Putamen (tissue), 1 donor: Measurements from ENCODE around the gene PEPD.

Experiments
- DNase-seq: peaks from one replicate; pipeline ENCODE4 v3.0.0-alpha.2; 2016; ENCODE audit warnings: low spot score

The PEPD gene

DNA sequence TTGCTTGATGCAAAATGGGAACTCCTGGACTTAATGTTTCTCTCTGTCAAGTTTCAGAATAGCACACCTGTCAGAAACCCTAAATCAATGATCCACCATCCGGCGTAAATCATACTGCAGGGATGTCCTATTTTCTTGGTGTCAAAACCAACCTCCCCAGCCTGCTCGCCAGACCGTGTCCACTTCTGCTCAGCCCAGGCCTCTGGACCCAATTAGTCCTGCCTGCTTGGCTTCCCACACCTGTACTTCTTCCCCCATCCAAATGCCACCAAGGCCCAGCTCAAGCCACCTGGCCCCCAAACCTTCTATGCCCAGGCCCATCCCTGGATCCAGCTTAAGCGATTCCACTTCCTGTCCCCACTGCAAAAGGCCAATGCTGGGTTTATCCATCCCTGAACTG, 25.1 kb upstream of the PEPD start:
- DNase-seq = no peak

DNA sequence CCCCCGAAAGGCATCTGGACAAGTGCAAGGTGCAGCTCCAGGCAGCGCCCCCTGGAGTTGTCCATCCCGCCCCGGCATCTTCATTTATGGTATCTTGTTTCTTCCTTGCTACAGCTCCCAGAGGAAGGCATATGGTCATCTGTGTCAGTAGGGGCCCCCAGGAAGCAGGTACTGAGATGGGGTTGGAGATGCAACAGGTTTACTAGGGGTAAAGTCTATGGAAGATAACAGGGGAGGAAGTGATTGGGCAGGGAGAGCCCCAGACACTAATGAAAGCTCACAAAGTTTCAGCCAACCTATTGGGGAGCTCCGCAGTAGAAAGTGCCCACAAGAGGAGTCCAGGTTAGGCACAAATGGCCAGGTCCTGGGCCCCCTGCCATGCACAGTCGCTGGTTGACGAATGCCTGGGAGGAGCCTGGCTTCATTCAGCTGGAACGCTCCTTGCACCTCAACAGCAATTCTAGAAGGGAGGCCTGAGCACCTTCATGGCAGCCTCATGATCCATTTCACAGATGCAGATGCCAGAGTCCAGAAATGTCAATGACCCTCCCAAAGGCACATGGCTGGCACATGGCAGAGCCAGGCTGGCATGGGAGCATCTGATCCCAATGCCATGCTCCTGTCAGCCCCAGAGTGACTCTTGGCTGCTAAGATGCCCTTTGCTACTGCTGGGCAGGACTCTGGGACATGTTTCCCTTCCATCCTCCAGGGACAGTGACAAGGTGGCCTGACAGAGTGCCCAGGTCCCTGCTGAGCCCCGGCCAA, 23.8 kb upstream of the PEPD start:
- DNase-seq = no peak

- DNase-seq = no peak
Observed at GRCh38 chr19:33535226-33535625, 13.6 kb upstream of the PEPD start.

- DNase-seq = no peak
Observed at GRCh38 chr19:33532859-33533460, 11.4 kb upstream of the PEPD start.

GRCh38 chr19:33530842-33531241, 9.3 kb upstream of the PEPD start:
- DNase-seq = no peak

DNA sequence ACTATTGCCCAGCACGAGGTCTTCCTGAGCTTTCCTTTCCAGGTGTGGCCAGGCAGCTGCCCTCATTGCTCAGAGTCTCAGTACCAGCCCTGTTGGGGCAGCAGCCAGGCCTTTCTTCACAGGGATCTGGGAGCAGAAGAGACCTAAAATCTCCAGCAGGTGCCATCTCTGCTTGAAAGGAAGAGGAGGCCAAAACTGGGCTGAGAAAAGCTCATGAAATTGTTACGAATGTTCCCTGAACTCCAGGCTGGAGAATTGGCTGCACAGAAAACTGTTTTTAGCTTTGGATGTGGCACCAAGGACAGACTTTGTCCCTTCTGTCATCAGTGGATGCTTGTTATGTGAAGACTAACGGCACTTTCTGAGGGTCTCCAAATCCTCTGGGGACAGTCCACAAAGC, 8.7 kb upstream of the PEPD start:
- no peak for DNase-seq

- no peak for DNase-seq
Observed at GRCh38 chr19:33529094-33529676, 7.6 kb upstream of the PEPD start.

DNA sequence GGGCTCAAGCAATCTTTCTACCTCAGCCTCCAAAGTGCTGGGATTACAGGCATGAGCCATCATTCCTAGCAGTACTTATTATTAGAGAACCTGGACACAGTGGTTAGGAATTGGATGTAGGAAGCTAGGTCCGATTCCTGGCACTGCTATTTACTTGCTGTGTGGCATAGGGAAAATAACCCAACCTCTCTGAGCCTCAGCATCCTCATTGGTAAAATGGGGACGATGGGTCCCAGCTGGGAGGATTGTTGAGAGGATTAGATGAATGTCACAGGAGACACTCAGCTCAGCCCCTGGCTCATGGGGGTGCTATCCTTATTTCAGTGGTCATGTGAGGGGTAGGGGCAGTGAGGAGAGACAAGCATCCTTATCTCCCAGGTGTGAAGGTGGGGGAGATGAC, 6.8 kb upstream of the PEPD start:
- DNase-seq = no peak

- no peak for DNase-seq
Observed at GRCh38 chr19:33527125-33527524, 5.5 kb upstream of the PEPD start.

GRCh38 chr19:33524024-33524664, 2.6 kb upstream of the PEPD start:
- DNase-seq = no peak

DNA sequence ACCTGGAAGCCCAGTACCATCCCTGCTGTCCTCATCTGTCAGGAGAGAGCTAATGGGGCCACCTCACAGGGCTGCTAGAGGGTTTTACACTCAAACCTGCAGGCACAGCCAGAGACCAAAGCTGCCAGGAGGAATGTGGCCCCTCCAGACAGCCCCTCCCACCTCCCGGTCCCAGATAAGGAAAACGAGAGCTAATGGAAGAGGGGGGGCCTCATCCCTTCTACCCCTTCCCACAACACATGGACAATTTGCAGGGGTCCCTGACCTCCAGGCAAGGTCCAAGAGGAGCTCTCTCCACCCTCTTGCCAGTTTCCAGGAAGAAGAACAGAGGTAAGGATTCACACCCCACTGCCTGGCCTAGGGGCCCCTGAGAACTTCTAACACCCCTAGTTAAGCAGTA, 1.6 kb upstream of the PEPD start:
- DNase-seq = no peak

DNA sequence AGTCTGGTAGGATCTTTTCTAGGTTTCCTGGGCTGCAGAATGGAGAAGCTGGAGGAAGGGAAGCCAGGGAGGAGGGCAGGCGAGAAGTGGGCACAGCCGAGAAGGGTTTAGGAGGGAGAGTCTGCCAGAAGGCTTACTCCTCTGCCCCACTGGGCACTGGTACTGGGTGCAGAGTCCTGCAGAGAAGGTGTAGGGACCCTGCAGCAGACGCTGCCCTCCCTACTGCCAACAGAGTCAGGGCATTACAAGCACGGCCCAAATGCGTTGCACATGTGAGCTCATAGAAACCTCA, 726 bp upstream of the PEPD start:
- DNase-seq = no peak

GRCh38 chr19:33520844-33521479, 629 bp downstream of the PEPD start:
- no peak for DNase-seq

DNA sequence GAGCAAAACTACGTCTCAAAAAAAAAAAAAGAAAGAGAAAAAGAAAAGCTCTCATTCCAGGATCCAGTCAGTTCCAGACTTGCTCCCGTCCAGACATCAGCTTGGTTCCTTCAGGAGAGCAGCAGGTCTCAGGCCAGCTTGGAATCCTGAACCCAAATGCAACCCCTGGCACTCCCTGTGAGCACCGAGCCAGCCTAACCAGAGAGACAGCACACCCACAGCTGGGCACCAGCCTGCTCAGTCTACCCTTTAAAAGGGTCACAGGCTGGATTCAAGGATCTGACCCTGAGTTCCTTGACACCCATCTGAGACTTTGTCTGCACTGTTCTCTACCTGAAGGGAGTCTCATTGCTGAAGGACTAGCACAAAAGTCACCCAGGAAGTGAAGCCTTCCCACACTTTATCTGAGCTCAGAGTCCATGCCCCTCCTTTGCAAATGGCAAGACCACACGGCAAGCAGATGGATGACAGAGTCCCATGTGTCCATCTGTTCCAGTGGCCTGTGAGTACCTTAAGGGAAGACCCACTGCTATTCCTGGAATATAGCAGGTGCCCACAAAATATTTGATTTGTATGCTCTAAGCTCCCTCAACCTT, 1.4 kb downstream of the PEPD start:
- DNase-seq = no peak

- DNase-seq = no peak
Observed at GRCh38 chr19:33519416-33519815, 2.2 kb downstream of the PEPD start.

DNA sequence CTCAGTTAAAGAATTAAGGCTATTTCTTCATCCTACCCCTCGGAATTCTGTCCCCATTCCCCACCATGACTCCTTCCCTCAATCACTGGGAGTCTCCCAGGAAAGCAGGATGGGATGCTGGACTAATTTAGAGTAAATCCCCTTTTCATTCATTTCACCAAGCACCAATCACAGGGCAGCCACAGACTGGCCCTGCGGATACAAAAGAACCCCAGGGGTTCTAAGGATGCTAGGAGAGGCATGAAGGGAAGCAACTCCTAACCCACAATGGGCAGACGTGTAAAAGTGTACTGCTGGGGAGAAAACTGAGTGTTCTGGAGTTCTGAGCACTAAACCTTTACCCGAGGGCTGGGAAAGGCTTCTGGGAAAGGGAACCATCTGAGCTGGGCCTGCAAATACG, 3.0 kb downstream of the PEPD start:
- DNase-seq = no peak

DNA sequence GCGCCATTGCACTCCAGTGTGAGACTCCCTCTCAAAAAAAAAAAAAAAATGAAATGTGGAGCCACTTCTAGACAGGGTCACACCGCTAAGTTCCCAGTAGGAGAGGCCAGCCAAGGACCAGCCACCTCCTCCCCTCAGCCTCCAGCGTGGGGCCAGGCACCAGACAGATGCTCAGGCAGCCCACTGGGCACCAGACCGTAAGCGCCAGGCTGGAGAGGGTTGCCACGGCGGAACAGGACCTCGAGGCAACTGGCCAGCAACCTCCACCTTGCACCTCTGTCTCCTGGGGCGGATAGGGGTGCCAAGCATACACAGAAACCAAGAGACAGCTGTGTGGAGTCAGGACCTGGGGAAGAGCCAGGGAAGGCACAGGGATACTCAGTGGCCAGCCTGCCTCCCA, 3.7 kb downstream of the PEPD start:
- no peak for DNase-seq

- DNase-seq = no peak
Observed at GRCh38 chr19:33515921-33516320, 5.7 kb downstream of the PEPD start.

DNA sequence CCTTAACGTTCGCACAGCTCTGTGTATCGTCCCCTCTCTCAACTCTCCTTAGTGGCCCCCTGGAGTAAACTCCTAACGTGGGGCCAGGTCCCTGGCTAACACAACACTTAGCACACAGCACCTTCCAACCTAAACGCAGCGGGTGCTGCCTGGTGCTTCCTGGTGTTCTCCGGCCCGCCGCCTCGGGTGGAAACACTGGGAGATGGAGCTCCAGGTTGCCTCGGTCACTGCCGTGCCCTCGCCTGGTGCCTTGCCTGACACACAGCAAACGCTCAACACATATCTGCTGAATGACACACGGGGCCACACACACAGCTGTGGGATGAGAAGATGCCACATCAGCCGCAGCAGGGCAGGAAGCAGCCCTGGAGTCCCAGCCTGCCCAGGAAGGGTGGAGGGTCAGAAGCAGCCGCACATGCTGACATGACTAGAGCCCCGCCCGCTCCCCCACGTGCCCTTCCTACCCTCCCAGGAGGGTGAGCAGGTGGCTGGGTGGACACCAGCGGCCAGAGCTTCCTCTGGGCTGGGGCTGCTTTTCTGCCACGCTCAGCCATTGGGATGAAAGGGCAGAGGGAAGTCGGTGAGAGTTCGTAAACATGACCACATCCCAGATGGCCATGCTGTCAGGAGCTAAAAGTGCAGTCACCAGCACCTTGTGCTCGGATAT, 6.6 kb downstream of the PEPD start:
- DNase-seq = no peak

DNA sequence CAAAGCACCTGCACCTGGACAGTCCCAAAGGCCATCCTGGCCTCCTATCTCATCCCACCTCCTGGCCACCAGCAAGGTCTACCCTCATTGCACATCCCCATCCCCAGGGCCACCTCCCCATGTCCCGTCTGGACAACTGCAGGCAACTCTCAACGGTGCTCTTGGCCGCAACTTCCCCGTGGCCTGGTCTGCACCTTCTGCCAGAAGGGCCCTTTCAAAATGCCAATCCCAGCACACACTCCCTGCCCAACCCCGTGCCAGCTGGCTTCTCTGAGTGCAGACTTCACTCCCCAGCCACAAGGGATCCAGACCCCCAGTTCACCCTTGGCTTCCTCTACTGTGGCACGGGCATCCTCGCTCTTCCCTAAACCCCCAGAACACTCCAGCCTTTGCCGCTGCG, 8.2 kb downstream of the PEPD start:
- no peak for DNase-seq

GRCh38 chr19:33512580-33513137, 8.9 kb downstream of the PEPD start:
- no peak for DNase-seq

DNA sequence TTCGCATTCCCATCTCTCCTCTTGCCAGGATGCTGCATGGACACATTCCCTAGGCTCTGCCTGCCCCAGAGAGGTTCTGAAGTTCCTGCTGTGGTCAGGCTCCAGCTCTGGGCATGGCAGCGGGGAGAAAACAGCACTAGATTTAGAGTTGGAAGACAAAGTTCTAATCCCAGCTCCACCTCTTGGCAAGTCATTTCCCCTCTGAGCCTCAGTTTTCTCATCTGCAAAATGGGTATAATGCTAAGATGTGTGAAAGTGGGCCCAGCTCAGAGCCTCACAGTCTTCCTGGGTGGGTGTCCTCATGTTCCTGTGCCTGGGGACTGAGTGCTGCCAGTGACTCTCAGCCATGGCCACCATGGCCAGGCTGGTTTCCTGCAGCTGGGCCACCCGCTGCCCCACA, 9.6 kb downstream of the PEPD start:
- no peak for DNase-seq
